Osteoblast (primary cell): ENCODE results near the gene ELAC1. TPM values are rescaled to one million over a fixed set of nuclear protein-coding genes. Genes with fewer than 3 reads are reported as not detected.
"Not testable (repeated sequence)": the region's sequence is repeated elsewhere in the genome, so short reads cannot be mapped to it uniquely, and the experiment has no call there.

Source experiments
- DNase-seq: peaks from one replicate; pipeline ENCODE4 v3.0.0; 2011; ENCODE audit warnings: low spot score, mixed read lengths; ENCODE audit not compliant: insufficient read length; ENCODE audit errors: missing footprints
- H2AFZ ChIP-seq: 2 replicates; pipeline ENCODE4 v1.6.0; 2011; ENCODE audit warnings: mild to moderate bottlenecking, low read length
- H3K27ac ChIP-seq: 2 replicates; pipeline ENCODE4 v1.5.1; 2011; ENCODE audit warnings: mild to moderate bottlenecking, low read depth, low read length, moderate library complexity
- H3K27me3 ChIP-seq: 2 replicates; pipeline ENCODE4 v1.6.0; 2012; ENCODE audit warnings: mild to moderate bottlenecking, control low read depth, inconsistent platforms, low read length, moderate library complexity; ENCODE audit not compliant: insufficient read depth
- H3K36me3 ChIP-seq: 2 replicates; pipeline ENCODE4 v1.5.1; 2011; ENCODE audit warnings: mild to moderate bottlenecking, low read length, control low read depth, moderate library complexity; ENCODE audit not compliant: insufficient read depth
- H3K4me1 ChIP-seq: 2 replicates; pipeline ENCODE4 v1.5.1; 2011; ENCODE audit warnings: mild to moderate bottlenecking, low read length, control low read depth, moderate library complexity; ENCODE audit not compliant: insufficient read depth
- H3K4me2 ChIP-seq: 2 replicates; pipeline ENCODE4 v1.6.0; 2011; ENCODE audit warnings: mild to moderate bottlenecking, low read length; ENCODE audit not compliant: insufficient read depth
- H3K4me3 ChIP-seq: fragments of 200-600 bp; sonication (generic); 3 replicates; pipeline ENCODE4 v1.5.1; 2012; ENCODE audit warnings: mild to moderate bottlenecking, low read length, inconsistent platforms; ENCODE audit not compliant: insufficient read depth
- H3K79me2 ChIP-seq: 2 replicates; pipeline ENCODE4 v1.6.0; 2012; ENCODE audit warnings: mild to moderate bottlenecking, low read length, control low read depth, inconsistent platforms; ENCODE audit not compliant: insufficient read depth
- H3K9me3 ChIP-seq: 2 replicates; pipeline ENCODE4 v1.5.1; 2011; ENCODE audit warnings: low read depth, low read length, control low read depth
- H4K20me1 ChIP-seq: 2 replicates; pipeline ENCODE4 v1.6.0; 2012; ENCODE audit warnings: mild to moderate bottlenecking, low read length, control low read depth; ENCODE audit not compliant: insufficient read depth
- total RNA-seq: library from RNA; depleted of rRNA; stranded (reverse); fragments of >200 nt; gene quantifications from 2 replicates; pipeline ENCODE4 v1.2.3, GENCODE V29; 2012
- TF ChIP-seq, protein P1 (sequence below): IDR thresholded peaks from 2 replicates; pipeline ENCODE4 v1.5.1; 2011; ENCODE audit warnings: mild to moderate bottlenecking, low read depth, low read length, moderate library complexity; ENCODE audit errors: extremely low read depth

The ELAC1 gene
- total RNA-seq, 1 donor: 6.5 TPM

- H3K9me3 ChIP-seq: no peaks in the 10 kb centered on the region
- H4K20me1 ChIP-seq: no peaks in the 10 kb centered on the region
- H3K4me2 ChIP-seq: no peak overlapping the region
- H3K4me1 ChIP-seq: no peaks in the 10 kb centered on the region
- no peaks in the 10 kb centered on the region for H3K79me2 ChIP-seq
- H3K27ac ChIP-seq: no peak overlapping the region
- H2AFZ ChIP-seq: no peak overlapping the region
- no peaks in the 10 kb centered on the region for H3K27me3 ChIP-seq
- no peak overlapping the region for H3K4me3 ChIP-seq
- no peak for DNase-seq
- no peaks in the 10 kb centered on the region for H3K36me3 ChIP-seq
- TF ChIP-seq, protein P1, sequence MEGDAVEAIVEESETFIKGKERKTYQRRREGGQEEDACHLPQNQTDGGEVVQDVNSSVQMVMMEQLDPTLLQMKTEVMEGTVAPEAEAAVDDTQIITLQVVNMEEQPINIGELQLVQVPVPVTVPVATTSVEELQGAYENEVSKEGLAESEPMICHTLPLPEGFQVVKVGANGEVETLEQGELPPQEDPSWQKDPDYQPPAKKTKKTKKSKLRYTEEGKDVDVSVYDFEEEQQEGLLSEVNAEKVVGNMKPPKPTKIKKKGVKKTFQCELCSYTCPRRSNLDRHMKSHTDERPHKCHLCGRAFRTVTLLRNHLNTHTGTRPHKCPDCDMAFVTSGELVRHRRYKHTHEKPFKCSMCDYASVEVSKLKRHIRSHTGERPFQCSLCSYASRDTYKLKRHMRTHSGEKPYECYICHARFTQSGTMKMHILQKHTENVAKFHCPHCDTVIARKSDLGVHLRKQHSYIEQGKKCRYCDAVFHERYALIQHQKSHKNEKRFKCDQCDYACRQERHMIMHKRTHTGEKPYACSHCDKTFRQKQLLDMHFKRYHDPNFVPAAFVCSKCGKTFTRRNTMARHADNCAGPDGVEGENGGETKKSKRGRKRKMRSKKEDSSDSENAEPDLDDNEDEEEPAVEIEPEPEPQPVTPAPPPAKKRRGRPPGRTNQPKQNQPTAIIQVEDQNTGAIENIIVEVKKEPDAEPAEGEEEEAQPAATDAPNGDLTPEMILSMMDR: no peak
Observed at GRCh38 chr18:50937183-50937582, 30.7 kb upstream of the ELAC1 start.

DNA sequence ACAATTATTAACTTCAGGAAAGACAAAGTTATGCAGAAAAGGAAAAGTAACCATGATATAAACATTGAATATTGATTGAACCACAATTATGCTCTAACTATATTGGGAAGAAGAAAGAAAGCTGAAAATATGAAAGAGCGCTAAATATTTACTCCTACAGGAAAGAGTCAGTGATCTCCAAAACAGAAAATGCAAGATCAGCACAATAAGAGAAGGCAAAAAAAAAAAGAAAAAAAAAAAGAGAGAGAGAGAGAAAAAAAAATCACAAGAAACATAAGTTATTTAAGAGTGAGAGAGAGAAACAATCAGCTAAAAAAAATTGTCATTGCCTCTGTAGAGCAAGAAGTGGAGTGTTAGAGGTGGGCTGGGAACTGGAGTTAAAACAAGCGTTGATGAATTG, 28.9 kb upstream of the ELAC1 start:
- H3K4me3 ChIP-seq: no peak overlapping the region
- no peaks in the 10 kb centered on the region for H3K79me2 ChIP-seq
- TF ChIP-seq, protein P1: no peak
- H3K27ac ChIP-seq: no peak overlapping the region
- no peaks in the 10 kb centered on the region for H3K27me3 ChIP-seq
- DNase-seq: no peak
- H3K4me1 ChIP-seq: no peaks in the 10 kb centered on the region
- no peak overlapping the region for H3K4me2 ChIP-seq
- no peaks in the 10 kb centered on the region for H3K9me3 ChIP-seq
- H2AFZ ChIP-seq: no peak overlapping the region
- no peaks in the 10 kb centered on the region for H3K36me3 ChIP-seq
- no peaks in the 10 kb centered on the region for H4K20me1 ChIP-seq

DNA sequence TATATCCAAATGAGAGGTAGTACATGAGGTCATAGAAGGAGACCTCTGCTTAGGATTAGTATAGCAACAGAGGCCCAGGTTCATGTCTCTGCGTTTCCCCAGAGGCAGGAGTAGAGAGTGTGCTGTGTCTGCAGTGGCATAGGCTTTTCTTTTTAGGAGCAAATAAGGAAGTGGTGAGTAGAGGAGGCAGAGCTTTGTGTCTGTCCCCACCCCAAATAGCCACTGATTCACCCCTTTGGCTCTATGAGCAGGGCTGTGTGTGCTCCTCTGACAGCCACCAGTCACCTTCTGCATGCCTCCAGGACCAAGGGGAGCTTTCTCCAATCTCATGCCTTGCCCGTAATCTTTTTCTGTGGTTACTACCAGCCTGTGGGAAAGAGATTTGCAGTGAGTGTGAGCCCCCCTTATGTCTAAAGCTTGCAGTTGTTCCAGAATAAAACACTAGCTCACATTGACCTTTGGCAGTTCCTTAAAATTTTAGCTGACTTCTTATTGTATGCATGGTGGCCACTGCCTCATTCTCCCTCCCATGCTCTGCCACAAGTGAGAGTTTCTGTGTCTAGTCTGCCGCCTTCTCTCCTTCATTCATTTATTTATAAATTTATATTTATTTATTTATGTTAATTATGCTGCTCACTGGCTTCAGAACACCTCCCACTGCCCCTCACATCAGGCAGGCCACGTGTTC, 23.5 kb upstream of the ELAC1 start:
- H3K36me3 ChIP-seq: no peaks in the 10 kb centered on the region
- TF ChIP-seq, protein P1: no peak
- H4K20me1 ChIP-seq: no peaks in the 10 kb centered on the region
- no peak overlapping the region for H3K4me2 ChIP-seq
- H2AFZ ChIP-seq: no peak overlapping the region
- no peaks in the 10 kb centered on the region for H3K27me3 ChIP-seq
- H3K27ac ChIP-seq: no peak overlapping the region
- peaks cover 3% of the 10 kb centered on the region for H3K4me1 ChIP-seq
- H3K4me3 ChIP-seq: no peak overlapping the region
- no peaks in the 10 kb centered on the region for H3K79me2 ChIP-seq
- DNase-seq: peak; percentile 86
- no peaks in the 10 kb centered on the region for H3K9me3 ChIP-seq

DNA sequence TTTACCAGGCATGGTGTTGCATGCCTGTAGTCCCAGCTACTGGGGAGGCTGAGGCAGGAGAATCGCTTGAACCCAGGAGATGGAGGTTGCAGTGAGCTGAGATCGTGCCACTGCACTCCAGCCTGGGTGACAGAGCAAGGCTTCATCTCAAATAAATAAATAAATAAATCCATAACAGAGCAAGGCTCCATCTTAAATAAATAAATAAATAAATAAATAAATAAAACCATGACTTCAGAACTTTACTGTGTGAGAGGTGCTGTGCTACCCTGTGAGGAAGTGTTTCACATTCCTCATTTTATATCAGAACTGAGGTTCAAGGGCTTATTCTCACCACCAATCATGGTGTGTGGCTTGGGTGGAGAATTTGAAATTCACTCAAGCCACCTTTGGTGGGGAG, 21.9 kb upstream of the ELAC1 start:
- H3K9me3 ChIP-seq, H3K4me3 ChIP-seq, H4K20me1 ChIP-seq, H3K27ac ChIP-seq, H3K4me2 ChIP-seq, H2AFZ ChIP-seq, H3K79me2 ChIP-seq, H3K27me3 ChIP-seq, H3K36me3 ChIP-seq, H3K4me1 ChIP-seq, DNase-seq: not testable (repeated sequence)
